Dedifferentiated amniotic fluid mesenchymal stem cell (primary cell): Measurements from ENCODE around the gene ACO1.
A peak's percentile ranks its signal among the peaks of the same experiment; 100 is the strongest.
"Not testable (repeated sequence)": the region's sequence is repeated elsewhere in the genome, so short reads cannot be mapped to it uniquely, and the experiment has no call there.

Experiments used
- DNase-seq: peaks from one replicate; pipeline ENCODE4 v3.0.0-alpha.2; 2016; ENCODE audit errors: extremely low spot score

Gene ACO1

GRCh38 chr9:32384364-32385151 is at the start of gene ACO1:
Gene ACO1 (plus strand): TSS chr9:32384643. CDS start chr9:32405507, 20,864 bp downstream.
- DNase-seq, result peak; percentile 69

GRCh38 chr9:32334916-32335895 is 49.2 kb upstream of the ACO1 start:
- no peak for DNase-seq

- DNase-seq, result no peak
Observed at GRCh38 chr9:32339424-32339823, 45.0 kb upstream of the ACO1 start.

- DNase-seq, result no peak
Observed at GRCh38 chr9:32340361-32340760, 44.1 kb upstream of the ACO1 start.

GRCh38 chr9:32344551-32345182 is 39.8 kb upstream of the ACO1 start:
- no peak for DNase-seq

- no peak for DNase-seq
Observed at GRCh38 chr9:32345243-32345642, 39.2 kb upstream of the ACO1 start.

GRCh38 chr9:32347571-32347970 is 36.9 kb upstream of the ACO1 start:
- DNase-seq, result no peak

GRCh38 chr9:32348106-32348695 is 36.2 kb upstream of the ACO1 start:
- DNase-seq, result no peak

GRCh38 chr9:32349013-32349412 is 35.4 kb upstream of the ACO1 start:
- DNase-seq, result no peak

GRCh38 chr9:32350682-32351081 is 33.8 kb upstream of the ACO1 start:
- DNase-seq, result peak; percentile 45

GRCh38 chr9:32351845-32352244 is 32.6 kb upstream of the ACO1 start:
- no peak for DNase-seq

- not testable (repeated sequence) for DNase-seq
Observed at GRCh38 chr9:32353476-32353875, 31.0 kb upstream of the ACO1 start.

GRCh38 chr9:32359452-32359851 is 25.0 kb upstream of the ACO1 start:
- no peak for DNase-seq

GRCh38 chr9:32360983-32361673 is 23.3 kb upstream of the ACO1 start:
- DNase-seq, result no peak

- no peak for DNase-seq
Observed at GRCh38 chr9:32371279-32371678, 13.2 kb upstream of the ACO1 start.

- DNase-seq, result no peak
Observed at GRCh38 chr9:32371679-32372078, 12.8 kb upstream of the ACO1 start.

- no peak for DNase-seq
Observed at GRCh38 chr9:32376285-32376684, 8.2 kb upstream of the ACO1 start.

- DNase-seq, result peak; percentile 83
Observed at GRCh38 chr9:32378496-32378895, 5.9 kb upstream of the ACO1 start.

GRCh38 chr9:32378993-32379729 is 5.3 kb upstream of the ACO1 start:
- DNase-seq, result peak; percentile 91

GRCh38 chr9:32380944-32381343 is 3.5 kb upstream of the ACO1 start:
- DNase-seq, result no peak
